GM19395 (cell line): ENCODE results near the gene CNTN5.

Experiments
- ATAC-seq: cut with Tn5 transposase; IDR thresholded peaks from one replicate; pipeline ENCODE4 v1.9.1; 2021; ENCODE audit warnings: mild to moderate bottlenecking, moderate library complexity; ENCODE audit not compliant: unreplicated experiment

CNTN5 gene

GRCh38 chr11:99887481-99887880, 866.7 kb downstream of the CNTN5 start:
- ATAC-seq, result no peak

- ATAC-seq, result no peak
Measured at GRCh38 chr11:99893811-99894210, 873.1 kb downstream of the CNTN5 start.

- ATAC-seq, result no peak
Measured at GRCh38 chr11:99901175-99901574, 880.4 kb downstream of the CNTN5 start.

GRCh38 chr11:99911116-99911515, 890.4 kb downstream of the CNTN5 start:
- ATAC-seq, result no peak

GRCh38 chr11:99916078-99916477, 895.3 kb downstream of the CNTN5 start:
- no peak for ATAC-seq

GRCh38 chr11:99918761-99919160, 898.0 kb downstream of the CNTN5 start:
- no peak for ATAC-seq

- no peak for ATAC-seq
Measured at GRCh38 chr11:99920956-99921355, 900.2 kb downstream of the CNTN5 start.

GRCh38 chr11:99925968-99926367, 905.2 kb downstream of the CNTN5 start:
- no peak for ATAC-seq

- ATAC-seq, result no peak
Measured at GRCh38 chr11:99932684-99933083, 911.9 kb downstream of the CNTN5 start.

GRCh38 chr11:99934008-99934407, 913.3 kb downstream of the CNTN5 start:
- ATAC-seq, result no peak

GRCh38 chr11:99937330-99937729, 916.6 kb downstream of the CNTN5 start:
- no peak for ATAC-seq

GRCh38 chr11:99952816-99953215, 932.1 kb downstream of the CNTN5 start:
- no peak for ATAC-seq

- no peak for ATAC-seq
Measured at GRCh38 chr11:99960536-99960935, 939.8 kb downstream of the CNTN5 start.

GRCh38 chr11:99968336-99968735, 947.6 kb downstream of the CNTN5 start:
- no peak for ATAC-seq

- no peak for ATAC-seq
Measured at GRCh38 chr11:99973993-99974392, 953.2 kb downstream of the CNTN5 start.

- no peak for ATAC-seq
Measured at GRCh38 chr11:99979042-99979441, 958.3 kb downstream of the CNTN5 start.

GRCh38 chr11:99987821-99988470, 967.2 kb downstream of the CNTN5 start:
- ATAC-seq, result no peak

GRCh38 chr11:99988471-99988837, 967.7 kb downstream of the CNTN5 start:
- no peak for ATAC-seq

GRCh38 chr11:100003985-100004384, 983.2 kb downstream of the CNTN5 start:
- ATAC-seq, result no peak

- no peak for ATAC-seq
Measured at GRCh38 chr11:100004541-100004940, 983.8 kb downstream of the CNTN5 start.

- no peak for ATAC-seq
Measured at GRCh38 chr11:100008417-100008816, 987.7 kb downstream of the CNTN5 start.

- no peak for ATAC-seq
Measured at GRCh38 chr11:100009728-100010127, 989.0 kb downstream of the CNTN5 start.

GRCh38 chr11:100010393-100010792, 989.6 kb downstream of the CNTN5 start:
- ATAC-seq, result no peak
